GM20000 (cell line): ENCODE measurements around the gene PHOSPHO1.
A peak's percentile ranks its signal among the peaks of the same experiment; 100 is the strongest.
"Not testable (repeated sequence)": the region's sequence is repeated elsewhere in the genome, so short reads cannot be mapped to it uniquely, and the experiment has no call there.

Source experiments
- DNase-seq: peaks from one replicate; pipeline ENCODE4 v3.0.0; 2012; ENCODE audit warnings: low spot score
- TF ChIP-seq, protein P1 (sequence below): IDR thresholded peaks from 2 replicates; pipeline ENCODE4 v1.5.1; 2012; ENCODE audit warnings: mild to moderate bottlenecking, control low read depth; ENCODE audit errors: extremely low read depth, missing control alignments

Gene PHOSPHO1

DNA sequence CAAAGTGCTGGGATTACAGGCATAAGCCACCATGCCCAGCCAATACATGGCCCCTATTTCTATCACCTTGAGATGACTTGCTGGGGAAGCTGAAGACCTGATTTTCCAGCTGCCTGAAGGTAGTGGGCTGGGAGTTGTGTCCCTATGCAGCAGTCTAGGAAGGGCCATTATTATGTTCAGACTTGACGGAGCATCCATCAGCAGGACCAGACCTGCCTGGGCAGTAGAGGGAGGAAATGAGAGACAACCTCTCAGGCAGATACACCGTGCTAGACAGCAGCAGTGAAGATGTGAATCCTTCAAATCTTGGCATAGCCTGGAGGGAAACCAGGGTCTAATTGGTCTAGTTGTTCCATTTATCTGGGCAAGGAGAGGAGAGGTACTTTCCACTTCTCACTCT is 35.6 kb upstream of the PHOSPHO1 start:
- TF ChIP-seq, protein P1, sequence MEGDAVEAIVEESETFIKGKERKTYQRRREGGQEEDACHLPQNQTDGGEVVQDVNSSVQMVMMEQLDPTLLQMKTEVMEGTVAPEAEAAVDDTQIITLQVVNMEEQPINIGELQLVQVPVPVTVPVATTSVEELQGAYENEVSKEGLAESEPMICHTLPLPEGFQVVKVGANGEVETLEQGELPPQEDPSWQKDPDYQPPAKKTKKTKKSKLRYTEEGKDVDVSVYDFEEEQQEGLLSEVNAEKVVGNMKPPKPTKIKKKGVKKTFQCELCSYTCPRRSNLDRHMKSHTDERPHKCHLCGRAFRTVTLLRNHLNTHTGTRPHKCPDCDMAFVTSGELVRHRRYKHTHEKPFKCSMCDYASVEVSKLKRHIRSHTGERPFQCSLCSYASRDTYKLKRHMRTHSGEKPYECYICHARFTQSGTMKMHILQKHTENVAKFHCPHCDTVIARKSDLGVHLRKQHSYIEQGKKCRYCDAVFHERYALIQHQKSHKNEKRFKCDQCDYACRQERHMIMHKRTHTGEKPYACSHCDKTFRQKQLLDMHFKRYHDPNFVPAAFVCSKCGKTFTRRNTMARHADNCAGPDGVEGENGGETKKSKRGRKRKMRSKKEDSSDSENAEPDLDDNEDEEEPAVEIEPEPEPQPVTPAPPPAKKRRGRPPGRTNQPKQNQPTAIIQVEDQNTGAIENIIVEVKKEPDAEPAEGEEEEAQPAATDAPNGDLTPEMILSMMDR: no peak
- no peak for DNase-seq

DNA sequence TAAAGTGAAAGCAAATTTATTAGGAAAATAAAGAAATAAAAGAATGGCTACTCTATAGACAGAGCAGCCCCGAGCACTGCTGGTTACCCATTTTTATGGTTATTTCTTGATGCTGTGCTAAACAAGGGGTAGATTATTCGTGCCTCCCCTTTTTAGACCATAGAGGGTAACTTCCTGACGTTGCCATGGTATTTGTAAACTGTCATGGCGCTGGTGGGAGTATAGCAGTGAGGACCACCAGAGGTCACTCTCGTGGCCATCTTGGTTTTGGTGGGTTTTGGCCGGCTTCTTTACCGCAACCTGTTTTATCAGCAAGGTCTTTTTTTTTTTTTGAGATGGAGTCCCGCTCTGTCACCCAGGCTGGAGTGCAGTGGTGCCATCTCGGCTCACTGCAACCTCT is 31.0 kb upstream of the PHOSPHO1 start:
- DNase-seq: not testable (repeated sequence)

- no peak for DNase-seq
- TF ChIP-seq, protein P1: no peak
Measured at GRCh38 chr17:49260817-49261291, 30.3 kb upstream of the PHOSPHO1 start.

GRCh38 chr17:49260011-49260816 is 29.6 kb upstream of the PHOSPHO1 start:
- DNase-seq: peak; percentile 80

DNA sequence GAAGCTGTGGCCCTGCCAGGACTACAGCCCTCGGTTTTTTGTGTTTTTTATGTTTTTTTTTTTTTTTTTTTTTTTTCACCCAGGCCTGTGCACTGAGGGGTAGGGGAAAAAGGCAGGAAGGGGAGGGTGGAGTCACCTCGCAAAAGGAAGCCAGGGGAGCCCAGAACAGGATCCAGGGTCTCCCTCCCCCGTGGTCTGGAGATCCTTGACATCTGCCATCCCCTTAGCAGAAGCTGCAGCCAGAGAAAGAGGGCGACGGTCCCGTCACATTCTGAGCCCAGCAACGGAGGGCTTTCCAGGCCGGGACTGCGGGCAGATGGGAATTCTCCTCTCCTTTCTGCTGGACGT is 29.1 kb upstream of the PHOSPHO1 start:
- TF ChIP-seq, protein P1: no peak
- DNase-seq: no peak

More at GRCh38 chr17:49260011-49260816, 29.6 kb upstream of the PHOSPHO1 start:
- TF ChIP-seq, protein P1: no peak

DNA sequence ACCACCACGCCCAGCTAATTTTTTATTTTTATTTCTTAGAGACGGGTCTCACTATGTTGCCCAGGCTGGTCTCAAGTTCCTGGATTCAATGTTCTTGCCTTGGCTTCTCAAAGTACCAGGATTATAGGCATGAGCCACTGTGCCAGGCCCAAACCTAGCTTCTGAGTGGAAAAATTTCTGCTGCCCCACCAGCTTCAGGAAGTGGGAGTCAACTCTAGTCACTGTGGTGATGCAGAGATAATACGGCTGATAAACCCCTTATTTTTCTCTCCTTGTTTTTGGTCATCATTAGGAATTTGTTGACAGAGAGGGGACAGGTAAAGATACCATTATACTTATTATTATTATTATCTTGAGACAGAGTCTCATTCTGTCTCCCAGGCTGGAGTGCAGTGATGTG is 27.8 kb upstream of the PHOSPHO1 start:
- TF ChIP-seq, protein P1: no peak
- no peak for DNase-seq

DNA sequence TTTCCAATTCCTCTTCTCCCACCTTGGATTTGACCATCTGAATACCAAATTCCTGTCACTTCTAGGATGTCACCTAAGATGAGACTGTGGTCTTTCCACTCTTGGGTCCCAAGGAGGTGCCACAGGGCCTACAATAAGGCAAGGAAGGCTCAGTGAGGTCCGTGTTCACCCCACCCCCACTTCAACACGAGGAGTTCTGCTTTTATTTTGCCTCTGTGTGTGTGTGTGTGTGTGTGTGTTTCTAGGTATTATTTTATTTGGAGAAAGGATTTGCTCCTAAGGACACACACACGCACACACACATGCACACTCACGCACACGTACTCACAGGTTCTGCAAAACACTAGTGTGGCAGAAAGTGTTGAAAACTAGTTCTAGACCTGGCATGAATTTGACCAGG is 24.5 kb upstream of the PHOSPHO1 start:
- TF ChIP-seq, protein P1: no peak
- DNase-seq: no peak

DNA sequence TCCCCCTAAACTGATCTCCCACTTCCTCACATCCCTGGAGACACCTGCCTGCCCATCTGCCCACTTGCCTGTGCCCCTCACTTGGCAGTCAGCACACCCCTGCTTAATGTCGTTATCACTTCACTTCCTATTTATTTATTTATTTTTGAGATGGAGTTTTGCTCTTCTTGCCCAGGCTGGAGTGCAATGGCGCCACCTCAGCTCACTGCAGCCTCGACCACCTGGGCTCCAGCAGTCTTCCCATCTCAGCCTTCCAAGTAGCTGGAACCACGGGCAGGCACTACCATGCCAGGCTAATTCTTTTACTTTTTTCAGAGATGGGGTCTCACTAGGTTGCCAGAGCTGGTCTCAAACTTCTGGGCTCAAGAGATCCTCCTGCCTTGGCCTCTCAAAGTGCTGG is 23.5 kb upstream of the PHOSPHO1 start:
- TF ChIP-seq, protein P1: no peak
- DNase-seq: no peak
